Gastrocnemius medialis (tissue), 4 donors: Measurements from ENCODE around the gene DMAP1.

Experiments
- CTCF ChIP-seq, 5 experiments: fragments of 450-650 bp in 3 of 5; fragments of 200-600 bp in 2 of 5; sonication (generic) in 2 of 5; IDR thresholded peaks in 4 of 5; conservative IDR thresholded peaks in 1 of 5; 1 replicate in 4 of 5; 2 replicates in 1 of 5; pipeline ENCODE4 v1.5.1; 2016 to 2019; ENCODE audit warnings: antibody characterized with exemption in 5 of 5, mild to moderate bottlenecking in 3 of 5, moderate library complexity in 3 of 5
- POLR2A ChIP-seq, 2 donors: fragments of 450-650 bp; IDR thresholded peaks; one replicate each; pipeline ENCODE4 v1.6.1; 2017; ENCODE audit warnings: antibody characterized with exemption in 2 of 2, mild to moderate bottlenecking in 2 of 2, moderate library complexity in 2 of 2

GRCh38 chr1:44213222-44214112, at the start of gene DMAP1:
- TF ChIP-seq CTCF (IDR thresholded peaks at IDR 0.05 in 4 of 5, conservative IDR thresholded peaks at IDR 0.05 in 1 of 5): peak in 2 of 5 experiments; percentile 16 to 26
- TF ChIP-seq POLR2A (IDR thresholded peaks at IDR 0.05): no peak
